Measurements from ENCODE around the gene FBXO40. TPM values are rescaled to one million over a fixed set of nuclear protein-coding genes. Genes with fewer than 3 reads are reported as not detected.

FBXO40 gene
- total and polyA plus RNA-seq, 8 donors, result under 0.01 to 0.06 TPM; not detected in 6

DNA sequence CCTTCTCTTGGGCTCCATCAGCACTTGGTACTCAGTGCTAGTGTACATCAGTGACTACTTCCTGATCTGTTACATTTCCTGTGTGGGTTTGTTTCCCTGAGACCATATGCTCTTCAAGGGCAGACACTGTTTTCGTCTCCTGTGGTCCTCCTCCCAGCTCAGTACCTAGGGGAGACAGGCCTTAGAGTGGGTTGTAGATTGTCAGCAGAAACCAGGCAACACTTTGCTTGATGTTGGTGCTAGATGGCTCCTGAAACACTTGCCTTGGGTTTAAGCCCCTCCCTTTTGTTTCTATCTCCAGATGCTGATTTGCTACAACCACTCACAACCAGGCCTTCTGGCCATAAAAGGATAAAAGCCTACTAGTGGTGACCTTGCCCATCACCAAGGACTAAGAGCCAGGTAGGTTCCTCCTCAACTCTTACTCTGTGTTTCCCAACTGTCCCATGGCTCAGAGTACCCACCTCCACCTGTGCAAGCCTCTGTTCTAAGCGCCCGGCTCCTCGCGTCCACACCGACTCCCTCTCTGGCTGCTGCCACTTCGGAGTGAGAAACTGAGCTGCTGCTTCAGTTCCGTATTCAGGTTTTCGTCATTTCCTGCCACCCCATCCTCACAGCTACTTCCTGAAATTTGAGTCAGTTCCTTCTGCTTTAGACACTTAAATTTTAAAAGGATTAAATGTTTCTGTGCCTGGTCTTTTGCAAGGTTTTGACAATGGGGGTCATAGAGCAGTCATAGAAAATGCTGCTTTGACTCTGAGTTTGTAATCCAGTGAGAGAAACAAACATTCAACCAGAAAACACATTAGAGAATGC is 67.4 kb downstream of the FBXO40 start, which contains the start of gene HCLS1:
TSS of gene HCLS1 (minus strand) at position 548 of the 816 bp plus-strand sequence. CDS start 2,556 bp downstream, outside the sequence.
- peak; percentile 51 to 64 for DNase-seq
- H3K9me3 ChIP-seq, result no peaks in the 10 kb centered on the region
- intact Hi-C loops (cut with DNase I; ENCODE audit: low total_unique reads), result no loop called here
- peaks cover 0 to 15% (median 0%) of the 10 kb centered on the region in 4 donors for H3K4me1 ChIP-seq
- TF ChIP-seq, protein P1, sequence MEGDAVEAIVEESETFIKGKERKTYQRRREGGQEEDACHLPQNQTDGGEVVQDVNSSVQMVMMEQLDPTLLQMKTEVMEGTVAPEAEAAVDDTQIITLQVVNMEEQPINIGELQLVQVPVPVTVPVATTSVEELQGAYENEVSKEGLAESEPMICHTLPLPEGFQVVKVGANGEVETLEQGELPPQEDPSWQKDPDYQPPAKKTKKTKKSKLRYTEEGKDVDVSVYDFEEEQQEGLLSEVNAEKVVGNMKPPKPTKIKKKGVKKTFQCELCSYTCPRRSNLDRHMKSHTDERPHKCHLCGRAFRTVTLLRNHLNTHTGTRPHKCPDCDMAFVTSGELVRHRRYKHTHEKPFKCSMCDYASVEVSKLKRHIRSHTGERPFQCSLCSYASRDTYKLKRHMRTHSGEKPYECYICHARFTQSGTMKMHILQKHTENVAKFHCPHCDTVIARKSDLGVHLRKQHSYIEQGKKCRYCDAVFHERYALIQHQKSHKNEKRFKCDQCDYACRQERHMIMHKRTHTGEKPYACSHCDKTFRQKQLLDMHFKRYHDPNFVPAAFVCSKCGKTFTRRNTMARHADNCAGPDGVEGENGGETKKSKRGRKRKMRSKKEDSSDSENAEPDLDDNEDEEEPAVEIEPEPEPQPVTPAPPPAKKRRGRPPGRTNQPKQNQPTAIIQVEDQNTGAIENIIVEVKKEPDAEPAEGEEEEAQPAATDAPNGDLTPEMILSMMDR (IDR thresholded peaks at IDR 0.05), result no peak
- peak; percentile 8 to 80 (median 72) for TF ChIP-seq POLR2AphosphoS5 (IDR thresholded peaks at IDR 0.05)
- TF ChIP-seq EP300 (IDR thresholded peaks at IDR 0.05), result no peak
- no peak for TF ChIP-seq POLR2A (IDR thresholded peaks at IDR 0.05)
- WGBS, 5 donors, result 53 to 86% (median 72%) methylated on average over 9 of the region's 9 CpGs
- peaks cover 28 to 55% (median 39%) of the 10 kb centered on the region in 4 donors for H3K36me3 ChIP-seq
- peak within 1 kb of the TSS; percentile 55 to 86 (median 76) for H3K27ac ChIP-seq
- H3K4me3 ChIP-seq, result peak within 1 kb of the TSS; percentile 9 to 37 (median 31)
- no peaks in the 10 kb centered on the region for H3K27me3 ChIP-seq

DNA sequence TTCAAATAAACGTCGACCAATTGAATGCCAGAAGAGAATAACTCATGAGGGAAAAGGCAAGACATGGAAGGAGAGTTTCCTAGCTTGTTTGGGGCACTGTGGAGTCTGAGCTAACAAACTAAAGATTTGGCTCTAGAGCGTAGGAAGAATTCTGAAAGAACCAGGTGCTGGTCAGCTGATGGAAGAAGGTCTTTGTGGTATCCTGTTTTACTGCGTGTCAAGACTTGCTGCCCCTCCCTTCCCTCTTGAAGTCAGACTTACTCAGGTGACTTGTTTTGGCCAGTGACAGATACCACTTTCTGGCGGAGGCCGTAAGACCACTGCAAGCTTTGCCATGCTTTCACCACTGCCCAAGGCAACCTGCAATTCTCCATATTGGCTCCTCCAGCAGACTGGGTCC is 68.2 kb downstream of the FBXO40 start:
- 85 to 91% (median 89%) methylated on average over 6 of the region's 6 CpGs for WGBS, 5 donors
- H3K9me3 ChIP-seq, result no peaks in the 10 kb centered on the region
- H3K4me3 ChIP-seq, result no peak overlapping the region
- intact Hi-C loops (cut with DNase I; ENCODE audit: low total_unique reads), result no loop called here
- no peak for TF ChIP-seq EP300 (IDR thresholded peaks at IDR 0.05)
- TF ChIP-seq POLR2A (IDR thresholded peaks at IDR 0.05), result no peak
- TF ChIP-seq POLR2AphosphoS5 (IDR thresholded peaks at IDR 0.05), result no peak
- TF ChIP-seq, protein P1 (IDR thresholded peaks at IDR 0.05), result no peak
- peaks cover 0 to 15% (median 0%) of the 10 kb centered on the region in 4 donors for H3K4me1 ChIP-seq
- H3K27me3 ChIP-seq, result no peaks in the 10 kb centered on the region
- peaks cover 35 to 58% (median 47%) of the 10 kb centered on the region in 4 donors for H3K36me3 ChIP-seq
- DNase-seq, result no peak
- peak overlapping the region in 4 of 5 donors; percentile 71 to 86 (median 78) for H3K27ac ChIP-seq

DNA sequence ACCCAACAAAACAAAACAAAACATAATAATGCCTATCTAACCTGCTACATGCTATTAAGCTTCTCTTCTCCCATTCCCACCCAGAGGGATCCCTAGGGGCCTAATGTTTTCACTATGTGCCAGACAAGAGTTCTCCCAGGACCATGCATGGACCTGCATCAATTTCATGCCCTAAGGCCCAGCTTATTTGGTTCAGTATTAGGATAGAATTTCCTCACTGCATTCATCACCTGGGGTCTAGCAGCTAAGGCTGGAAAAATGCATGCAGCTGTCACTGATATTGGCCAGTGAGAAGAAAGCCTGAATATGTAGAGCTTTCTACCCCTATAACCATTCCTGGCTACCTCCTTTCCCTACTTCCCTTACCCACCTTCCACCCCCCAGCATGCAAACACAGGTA is 69.6 kb downstream of the FBXO40 start:
- no peak for DNase-seq
- Histone ChIP-seq H3K9me3 (no peaks in the 10 kb centered on the region), H3K4me1 (peaks cover 0 to 15% (median 0%) of the 10 kb centered on the region in 4 donors), H3K4me3 (no peak overlapping the region), H3K27me3 (no peaks in the 10 kb centered on the region), H3K36me3 (peaks cover 48 to 65% (median 61%) of the 10 kb centered on the region in 4 donors), H3K27ac (no peak overlapping the region)
- TF ChIP-seq POLR2A (IDR thresholded peaks at IDR 0.05), result no peak
- TF ChIP-seq POLR2AphosphoS5 (IDR thresholded peaks at IDR 0.05), result no peak
- no peak for TF ChIP-seq EP300 (IDR thresholded peaks at IDR 0.05)
- TF ChIP-seq, protein P1 (IDR thresholded peaks at IDR 0.05), result no peak
- intact Hi-C loops (cut with DNase I; ENCODE audit: low total_unique reads), result no loop called here

DNA sequence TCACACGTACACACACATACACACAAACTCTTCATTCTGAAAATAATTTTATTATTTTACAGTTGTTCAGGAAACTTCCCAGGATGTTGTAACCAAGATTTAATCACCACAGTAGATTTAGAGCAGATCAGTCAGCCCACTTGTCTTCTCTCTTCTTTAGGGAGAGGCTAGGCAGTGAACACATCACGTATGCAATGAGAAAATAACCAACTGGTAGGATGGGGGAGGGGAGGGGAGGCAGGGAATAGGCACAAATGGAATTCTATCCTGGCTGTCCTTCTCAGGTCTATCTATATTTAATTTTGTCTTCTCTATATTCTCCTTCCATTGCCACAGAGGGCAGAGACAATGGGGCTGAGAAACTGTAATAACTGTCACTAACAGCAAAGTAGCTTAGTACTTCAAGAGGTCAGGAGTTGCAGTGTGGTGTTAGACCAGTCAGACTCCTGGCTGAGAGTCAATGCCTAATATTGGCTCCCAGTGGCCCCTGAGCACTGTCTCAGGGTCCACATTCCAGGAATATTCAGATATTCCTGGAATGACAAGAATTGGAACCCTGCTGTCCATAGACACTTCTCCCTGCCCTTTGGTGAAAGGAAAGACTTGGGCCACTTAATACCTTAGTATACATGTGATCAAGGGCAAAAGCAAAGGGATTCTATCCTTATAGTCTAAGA is 70.1 kb downstream of the FBXO40 start:
- Histone ChIP-seq H3K27ac (no peak overlapping the region), H3K36me3 (peaks cover 53 to 71% (median 66%) of the 10 kb centered on the region in 4 donors), H3K9me3 (no peaks in the 10 kb centered on the region), H3K4me1 (peaks cover 0 to 10% (median 0%) of the 10 kb centered on the region in 4 donors), H3K27me3 (no peaks in the 10 kb centered on the region), H3K4me3 (no peak overlapping the region)
- intact Hi-C loops (cut with DNase I; ENCODE audit: low total_unique reads), result no loop called here
- 44 to 80% (median 65%) methylated on average over 2 of the region's 2 CpGs for WGBS, 5 donors
- DNase-seq, result no peak
- TF ChIP-seq EP300 (IDR thresholded peaks at IDR 0.05) (no peak), POLR2A (IDR thresholded peaks at IDR 0.05) (no peak), POLR2AphosphoS5 (IDR thresholded peaks at IDR 0.05) (no peak)
- TF ChIP-seq, protein P1 (IDR thresholded peaks at IDR 0.05), result no peak

Data from stomach (tissue), 9 donors.